ENCODE data around the gene PLEKHG1.

The PLEKHG1 gene

GRCh38 chr6:150590446-150590845, 9.2 kb upstream of the PLEKHG1 start:
- DNase-seq: no peak

DNA sequence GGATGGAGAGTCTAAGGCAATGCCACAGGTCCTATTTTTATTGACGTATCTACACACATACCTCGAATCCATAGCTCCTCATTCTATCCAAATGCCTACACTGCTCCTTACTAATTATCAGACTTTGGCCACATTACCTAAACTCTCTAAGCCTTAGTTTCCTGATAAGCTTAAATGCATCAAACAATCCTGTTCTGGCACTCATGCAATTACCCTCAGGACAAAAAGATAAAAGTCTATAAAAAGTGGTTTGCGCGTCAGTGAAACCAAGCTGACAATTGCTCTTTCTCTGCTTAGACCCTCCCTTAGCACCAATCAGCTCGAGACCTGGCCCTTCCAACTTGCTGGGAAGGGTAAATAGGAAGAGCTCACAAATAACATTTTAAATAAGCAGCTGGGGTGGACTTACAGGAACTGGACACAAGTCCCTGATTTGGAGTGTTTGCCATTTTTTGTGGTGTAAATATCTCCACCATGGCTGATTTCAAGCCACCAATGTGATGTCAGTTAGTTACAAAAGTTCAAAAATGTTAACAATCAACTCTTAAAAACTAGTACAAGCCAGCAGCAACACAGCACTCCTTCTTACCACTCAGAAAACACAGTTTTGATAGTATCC, 7.2 kb upstream of the PLEKHG1 start:
- DNase-seq: no peak

DNA sequence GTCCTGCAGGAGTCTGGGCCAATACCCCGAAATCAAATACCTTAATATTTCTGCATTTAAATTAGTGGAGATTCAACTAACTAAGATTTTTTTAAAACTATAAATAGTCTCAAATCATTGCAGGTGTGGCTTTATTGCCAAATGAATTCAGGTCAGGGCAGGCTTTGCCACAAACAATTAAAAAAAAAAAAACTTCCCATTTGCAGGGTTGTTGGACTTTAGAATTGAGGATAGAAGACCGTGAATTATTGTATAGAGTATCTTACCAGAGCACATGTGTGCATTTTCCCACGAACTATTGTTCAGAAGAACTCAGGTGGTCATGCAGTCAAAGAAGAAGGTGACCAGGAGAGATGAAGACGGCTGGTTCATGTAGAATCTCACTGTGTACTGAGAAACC, 6.6 kb upstream of the PLEKHG1 start:
- DNase-seq: no peak

GRCh38 chr6:150596439-150596838, 3.2 kb upstream of the PLEKHG1 start:
- DNase-seq: no peak

- DNase-seq: no peak
Observed at GRCh38 chr6:150598401-150598800, 1.3 kb upstream of the PLEKHG1 start.

GRCh38 chr6:150598858-150599198, 857 bp upstream of the PLEKHG1 start:
- DNase-seq: no peak

DNA sequence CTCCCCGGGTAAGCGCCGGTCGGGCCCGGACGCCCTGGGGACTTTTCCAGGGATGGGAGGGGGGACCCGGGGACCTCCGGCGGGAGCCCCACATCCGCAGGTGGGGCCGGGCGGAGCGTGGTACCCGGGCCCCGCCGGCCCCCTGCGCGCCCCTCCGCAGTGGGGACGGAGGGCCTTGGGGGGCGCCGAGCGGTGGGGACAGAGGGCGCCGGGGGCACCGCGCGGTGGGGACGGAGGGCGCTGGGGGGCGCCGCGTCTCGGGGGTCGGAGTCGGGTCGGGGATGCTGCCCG, 270 bp downstream of the PLEKHG1 start:
- no peak for DNase-seq

DNA sequence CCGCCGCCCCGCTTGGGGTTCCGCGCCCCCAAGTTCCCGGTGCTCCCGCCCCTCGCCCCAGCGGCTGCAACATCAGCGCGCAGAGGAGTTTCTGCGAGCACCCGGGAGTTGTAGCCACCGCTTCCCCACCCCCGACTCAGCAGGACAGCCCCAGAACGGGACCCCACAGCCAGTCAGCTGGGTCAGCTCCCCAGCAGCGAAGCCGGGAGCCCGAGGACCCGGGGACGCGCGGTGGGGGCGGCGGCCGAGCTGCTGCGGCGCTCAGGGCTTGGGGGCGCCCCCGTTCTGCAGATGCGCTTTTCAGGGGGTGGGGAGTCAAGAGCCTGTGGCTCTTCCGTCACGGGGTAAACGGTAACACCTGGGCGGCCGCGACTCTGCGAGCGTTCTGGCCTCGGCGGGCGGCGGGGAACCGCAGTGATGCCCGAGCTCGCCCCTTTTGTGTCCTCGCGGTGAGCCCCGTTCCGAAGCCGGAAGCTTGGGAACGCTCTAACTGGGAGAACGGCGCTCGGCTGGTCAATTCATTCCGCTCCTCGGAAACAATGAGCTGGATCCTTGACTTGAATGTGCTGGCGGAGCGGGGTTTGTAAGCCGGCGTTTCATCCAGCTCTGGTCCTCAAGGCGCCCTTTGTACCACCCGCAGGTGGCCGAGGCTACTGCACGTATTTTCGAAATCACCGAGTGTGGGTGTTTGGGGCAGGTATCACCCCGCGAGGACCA, 774 bp downstream of the PLEKHG1 start:
- peak; percentile 75 for DNase-seq

GRCh38 chr6:150601439-150601838, 1.8 kb downstream of the PLEKHG1 start:
- DNase-seq: no peak

- DNase-seq: no peak
Observed at GRCh38 chr6:150603176-150603575, 3.5 kb downstream of the PLEKHG1 start.

DNA sequence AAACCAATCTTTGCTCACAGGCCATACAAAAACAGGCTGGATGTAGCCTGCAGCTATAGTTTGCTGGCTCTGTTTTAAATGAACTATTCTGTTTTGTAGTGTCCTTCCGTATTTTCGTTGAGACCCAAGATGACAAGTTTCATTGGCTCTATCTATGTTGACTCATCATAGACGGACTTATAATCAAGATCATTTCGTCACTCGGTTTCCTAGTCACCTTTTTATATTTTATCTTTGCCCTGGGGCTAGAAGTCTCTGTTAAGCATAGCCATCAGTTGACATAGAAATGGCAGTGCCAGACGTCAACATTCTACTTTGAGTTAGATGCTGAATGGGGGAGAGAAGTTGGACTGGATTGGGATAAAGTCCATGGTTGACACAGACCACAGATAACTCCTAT, 4.8 kb downstream of the PLEKHG1 start:
- no peak for DNase-seq

DNA sequence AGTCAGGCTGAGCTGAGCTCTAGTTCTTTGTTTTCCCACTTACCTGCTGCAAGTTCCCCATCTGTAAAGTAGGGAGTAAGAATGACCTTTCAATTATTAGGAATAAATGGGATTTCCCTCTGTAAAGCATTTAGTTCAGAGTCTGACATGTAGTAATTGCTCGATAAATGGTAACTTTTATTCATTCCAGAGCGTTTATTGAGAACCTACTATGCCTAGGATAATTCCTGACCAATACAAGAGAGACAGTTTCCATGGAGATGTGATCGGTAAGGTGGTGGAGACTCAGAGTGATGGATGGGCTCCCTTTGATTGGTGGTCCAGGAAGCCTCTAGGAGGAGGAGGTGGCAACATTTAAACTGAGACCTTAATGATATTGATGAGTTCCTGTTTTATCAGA, 5.6 kb downstream of the PLEKHG1 start:
- DNase-seq: no peak

- DNase-seq: peak; percentile 4
Observed at GRCh38 chr6:150606168-150606591, 6.5 kb downstream of the PLEKHG1 start.

GRCh38 chr6:150606647-150607328, 7.1 kb downstream of the PLEKHG1 start:
- DNase-seq: no peak

DNA sequence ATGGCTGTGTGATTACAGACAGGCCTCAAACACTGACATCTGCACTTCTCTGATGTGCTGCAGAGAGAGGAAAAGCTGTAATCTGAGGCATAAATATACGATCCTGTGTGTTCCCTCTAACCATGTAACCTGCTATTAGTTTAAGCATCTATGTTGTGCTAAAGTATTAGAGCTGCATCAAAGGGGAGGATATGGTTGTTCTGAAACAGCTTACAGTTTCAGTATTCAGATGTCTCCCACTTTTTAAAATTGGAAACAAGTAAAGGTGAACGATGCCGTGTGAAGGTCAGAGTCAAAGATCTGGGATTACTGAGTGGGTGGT, 7.6 kb downstream of the PLEKHG1 start:
- no peak for DNase-seq

DNA sequence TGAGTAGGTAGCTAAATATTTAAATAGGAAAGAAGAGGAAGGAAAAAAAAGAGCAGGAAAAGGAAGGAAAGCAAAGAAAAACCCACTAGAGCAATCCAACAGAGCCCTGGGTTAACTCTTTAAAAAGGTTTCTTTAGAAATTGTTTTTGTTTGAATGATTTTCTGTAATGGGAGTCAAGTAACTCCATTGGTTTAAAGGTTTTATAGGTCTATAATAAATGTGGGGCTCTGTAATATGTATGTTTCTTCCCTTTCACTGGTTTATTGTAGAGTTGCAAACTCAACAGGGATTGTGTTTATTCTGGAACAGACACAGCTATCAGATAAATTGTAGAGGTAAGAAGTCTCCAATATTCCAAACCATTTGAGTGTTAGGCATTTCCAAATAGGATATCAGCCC, 10.9 kb downstream of the PLEKHG1 start:
- no peak for DNase-seq

GRCh38 chr6:150613269-150613668, 13.6 kb downstream of the PLEKHG1 start:
- DNase-seq: no peak

GRCh38 chr6:150615967-150616366, 16.3 kb downstream of the PLEKHG1 start:
- DNase-seq: no peak

DNA sequence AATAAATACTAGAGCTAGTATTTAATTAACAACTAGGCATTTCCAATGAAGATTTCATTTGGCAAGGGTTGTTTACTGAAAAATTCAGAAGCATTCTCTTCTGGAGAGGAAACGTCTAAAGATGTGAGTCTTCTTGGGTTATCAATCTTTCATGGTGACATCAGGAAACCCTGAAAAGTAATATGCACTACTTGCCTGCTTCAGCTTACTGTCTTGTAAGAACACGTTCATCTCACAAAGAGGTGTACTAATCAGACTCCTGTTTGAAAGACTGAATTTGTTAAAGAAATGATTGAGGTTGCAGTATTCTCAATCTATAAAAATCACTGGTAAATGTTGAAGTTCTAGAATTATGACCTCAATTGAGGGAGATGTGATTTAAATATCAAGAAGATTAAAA, 16.9 kb downstream of the PLEKHG1 start:
- DNase-seq: no peak

DNA sequence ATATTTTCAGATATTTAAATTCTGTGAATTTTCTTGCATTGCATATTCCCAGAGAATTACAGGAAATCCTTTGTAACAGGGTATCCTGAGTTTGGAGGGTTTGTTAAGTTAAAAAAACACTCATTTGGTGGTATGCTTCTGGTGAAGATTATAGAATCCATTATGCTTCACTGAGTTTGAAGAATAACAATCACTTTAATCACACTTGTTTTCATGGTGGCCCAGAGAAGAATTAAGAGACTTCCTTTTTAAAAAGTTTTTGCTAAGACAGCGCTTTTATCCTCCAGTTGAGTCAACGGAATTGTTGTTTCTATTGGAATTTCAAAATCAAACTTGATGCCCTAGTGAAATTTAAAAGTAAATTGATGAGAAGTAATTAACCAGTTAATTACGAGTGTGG, 17.4 kb downstream of the PLEKHG1 start:
- DNase-seq: no peak

- no peak for DNase-seq
Observed at GRCh38 chr6:150617496-150618460, 18.1 kb downstream of the PLEKHG1 start.

GRCh38 chr6:150619275-150619674, 19.6 kb downstream of the PLEKHG1 start:
- DNase-seq: no peak

GRCh38 chr6:150620244-150620643, 20.6 kb downstream of the PLEKHG1 start:
- DNase-seq: no peak

DNA sequence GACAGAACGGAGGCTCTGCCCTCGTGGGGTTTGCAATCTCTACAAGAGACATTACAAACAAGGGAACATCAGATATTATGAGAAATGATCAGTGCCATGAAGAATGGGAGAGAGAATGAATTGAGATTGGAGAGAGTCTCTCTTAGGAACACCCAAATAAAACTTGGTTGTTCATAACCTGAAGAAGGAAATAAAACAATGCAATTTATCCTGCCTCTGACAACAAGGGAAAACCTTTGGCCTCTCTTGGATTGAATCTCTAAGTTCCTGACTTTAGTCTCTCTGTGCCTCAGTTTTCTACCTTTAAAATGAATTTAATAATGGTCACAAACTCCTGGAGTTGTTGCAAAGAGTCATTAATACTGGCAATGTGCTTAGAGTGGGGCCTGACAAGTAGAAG, 21.1 kb downstream of the PLEKHG1 start:
- DNase-seq: no peak

Data from NCI-H1092 treated with DMSO at 0.1 percent for 48 hours (cell line).